ENCODE results near the gene TMEM107.

TMEM107 gene

DNA sequence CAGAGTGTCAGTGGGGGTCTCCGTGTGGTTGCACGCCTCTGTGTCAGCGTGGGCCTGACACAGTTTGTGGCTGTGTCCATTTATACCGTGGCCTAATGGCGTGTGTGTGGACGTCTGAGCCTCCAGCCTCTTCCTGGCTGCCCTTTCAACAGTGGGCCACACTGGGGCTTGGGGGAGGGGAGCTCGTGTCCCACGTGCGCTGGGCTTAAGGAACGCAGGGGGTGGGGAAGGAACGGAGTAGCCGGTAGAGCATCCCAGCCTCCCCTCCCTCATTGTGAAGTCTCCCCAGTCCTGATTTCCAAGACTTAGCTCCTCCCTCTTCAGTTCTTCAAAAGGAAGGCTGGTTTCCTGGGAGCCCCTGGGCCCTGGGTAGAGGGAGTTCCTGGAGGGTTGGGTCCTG, 42.8 kb downstream of the TMEM107 start:
- H3K79me2 ChIP-seq (ENCODE audit: low read length): no peaks in the 10 kb centered on the region
- H2AFZ ChIP-seq (ENCODE audit: low read depth, low read length): no peak overlapping the region
- H3K4me1 ChIP-seq (ENCODE audit: low read length): peaks cover 5% of the 10 kb centered on the region; the same call in 1 of the 2 replicates
- no peaks in the 10 kb centered on the region for H3K9me3 ChIP-seq (ENCODE audit: insufficient read depth, low read length)
- H3K36me3 ChIP-seq (replicated peaks; ENCODE audit: low read depth, low read length): no peaks in the 10 kb centered on the region
- no peak overlapping the region for H3K4me2 ChIP-seq (ENCODE audit: low read length)
- TF ChIP-seq EZH2phosphoT487 (IDR thresholded peaks at IDR 0.05; ENCODE audit: low read depth): no peak
- TF ChIP-seq, protein P1, sequence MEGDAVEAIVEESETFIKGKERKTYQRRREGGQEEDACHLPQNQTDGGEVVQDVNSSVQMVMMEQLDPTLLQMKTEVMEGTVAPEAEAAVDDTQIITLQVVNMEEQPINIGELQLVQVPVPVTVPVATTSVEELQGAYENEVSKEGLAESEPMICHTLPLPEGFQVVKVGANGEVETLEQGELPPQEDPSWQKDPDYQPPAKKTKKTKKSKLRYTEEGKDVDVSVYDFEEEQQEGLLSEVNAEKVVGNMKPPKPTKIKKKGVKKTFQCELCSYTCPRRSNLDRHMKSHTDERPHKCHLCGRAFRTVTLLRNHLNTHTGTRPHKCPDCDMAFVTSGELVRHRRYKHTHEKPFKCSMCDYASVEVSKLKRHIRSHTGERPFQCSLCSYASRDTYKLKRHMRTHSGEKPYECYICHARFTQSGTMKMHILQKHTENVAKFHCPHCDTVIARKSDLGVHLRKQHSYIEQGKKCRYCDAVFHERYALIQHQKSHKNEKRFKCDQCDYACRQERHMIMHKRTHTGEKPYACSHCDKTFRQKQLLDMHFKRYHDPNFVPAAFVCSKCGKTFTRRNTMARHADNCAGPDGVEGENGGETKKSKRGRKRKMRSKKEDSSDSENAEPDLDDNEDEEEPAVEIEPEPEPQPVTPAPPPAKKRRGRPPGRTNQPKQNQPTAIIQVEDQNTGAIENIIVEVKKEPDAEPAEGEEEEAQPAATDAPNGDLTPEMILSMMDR (IDR thresholded peaks at IDR 0.05; ENCODE audit: low read depth, low read length): no peak
- no peaks in the 10 kb centered on the region for H4K20me1 ChIP-seq (ENCODE audit: insufficient read depth, low read length)
- no peak overlapping the region for H3K4me3 ChIP-seq (ENCODE audit: low read length)
- H3K9ac ChIP-seq (ENCODE audit: low read length): no peak overlapping the region
- H3K27ac ChIP-seq (ENCODE audit: low read length): no peak overlapping the region
- H3K27me3 ChIP-seq (ENCODE audit: low read depth, low read length): 0 out of 2 replicates have a peak, but pooled peaks cover 4% of the 10 kb centered on the region

DNA sequence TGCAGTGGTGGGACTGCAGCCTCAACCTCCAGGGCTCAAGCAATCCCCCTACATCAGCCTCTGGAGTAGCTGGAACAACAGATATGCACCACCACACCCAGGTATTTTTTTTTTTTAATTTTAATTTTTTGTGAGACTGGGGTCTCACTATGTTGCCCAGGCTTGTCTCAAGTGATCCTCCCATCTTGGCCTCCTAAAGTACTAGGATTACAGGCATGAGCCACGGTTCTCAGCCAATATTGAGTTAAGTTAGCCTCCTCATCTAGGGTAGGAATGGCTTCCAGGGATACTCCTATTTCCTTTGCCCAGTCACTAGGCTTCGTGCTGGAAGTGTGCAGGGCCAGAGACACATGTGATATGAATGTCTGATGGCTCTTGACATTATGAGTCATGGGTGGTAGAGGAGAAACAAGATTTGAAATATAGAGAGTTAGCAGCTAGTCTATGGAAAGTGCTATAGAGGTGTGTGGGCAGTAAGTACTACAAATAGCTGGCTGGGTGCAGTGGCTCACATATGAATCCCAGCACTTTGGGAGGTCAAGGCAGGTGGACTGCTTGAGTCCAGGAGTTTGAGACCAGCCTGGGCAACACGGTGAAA, 44.2 kb downstream of the TMEM107 start:
- H3K36me3 ChIP-seq (replicated peaks; ENCODE audit: low read depth, low read length): no peaks in the 10 kb centered on the region
- no peak overlapping the region for H2AFZ ChIP-seq (ENCODE audit: low read depth, low read length)
- no peaks in the 10 kb centered on the region for H3K9me3 ChIP-seq (ENCODE audit: insufficient read depth, low read length)
- H4K20me1 ChIP-seq (ENCODE audit: insufficient read depth, low read length): no peaks in the 10 kb centered on the region
- H3K79me2 ChIP-seq (ENCODE audit: low read length): no peaks in the 10 kb centered on the region
- no peak overlapping the region for H3K4me3 ChIP-seq (ENCODE audit: low read length)
- H3K27me3 ChIP-seq (ENCODE audit: low read depth, low read length): 0 out of 2 replicates have a peak, but pooled peaks cover 4% of the 10 kb centered on the region
- H3K9ac ChIP-seq (ENCODE audit: low read length): no peak overlapping the region
- TF ChIP-seq EZH2phosphoT487 (IDR thresholded peaks at IDR 0.05; ENCODE audit: low read depth): no peak
- 0 out of 2 replicates have a peak, but pooled peaks cover 4% of the 10 kb centered on the region for H3K4me1 ChIP-seq (ENCODE audit: low read length)
- H3K4me2 ChIP-seq (ENCODE audit: low read length): no peak overlapping the region
- H3K27ac ChIP-seq (ENCODE audit: low read length): no peak overlapping the region

DNA sequence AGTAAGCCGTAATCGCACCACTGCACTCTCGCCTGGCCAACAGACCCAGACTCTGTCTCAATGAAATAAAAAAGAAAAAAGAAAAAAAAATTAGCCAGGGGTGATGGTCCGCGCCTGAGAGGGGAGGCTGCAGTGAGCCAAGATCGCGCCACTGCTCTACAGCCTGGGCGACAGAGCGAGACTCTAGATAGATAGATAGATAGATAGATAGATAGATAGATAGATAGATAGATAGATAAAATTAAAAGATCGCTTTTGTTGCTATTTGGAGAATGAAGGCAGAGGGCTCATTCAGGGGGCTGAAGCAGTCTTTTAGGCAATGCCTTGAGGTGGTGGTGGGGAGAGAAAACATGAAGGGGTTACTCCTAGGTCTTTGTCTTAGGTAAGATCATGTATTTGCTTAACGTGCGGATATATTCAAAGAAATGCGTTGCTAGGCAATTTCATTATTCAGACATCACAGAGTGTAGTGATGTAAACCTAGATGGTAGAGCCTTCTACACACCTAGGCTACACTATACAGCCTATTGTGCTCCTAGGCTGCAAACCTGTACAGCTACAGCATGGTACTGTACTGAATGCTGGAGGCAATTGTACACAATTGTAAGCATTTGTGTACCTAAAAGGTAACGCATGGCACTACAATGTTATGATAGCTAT, 47.9 kb downstream of the TMEM107 start:
- Histone ChIP-seq H4K20me1 (ENCODE audit: insufficient read depth, low read length) (no peaks in the 10 kb centered on the region), H3K36me3 (replicated peaks; ENCODE audit: low read depth, low read length) (no peaks in the 10 kb centered on the region), H2AFZ (ENCODE audit: low read depth, low read length) (no peak overlapping the region), H3K27me3 (ENCODE audit: low read depth, low read length) (0 out of 2 replicates have a peak, but pooled peaks cover 4% of the 10 kb centered on the region), H3K9me3 (ENCODE audit: insufficient read depth, low read length) (no peaks in the 10 kb centered on the region), H3K4me3 (ENCODE audit: low read length) (no peak overlapping the region), H3K27ac (ENCODE audit: low read length) (no peak overlapping the region), H3K9ac (ENCODE audit: low read length) (no peak overlapping the region), H3K4me1 (ENCODE audit: low read length) (peaks cover 12% of the 10 kb centered on the region; the same call in 1 of the 2 replicates), H3K4me2 (ENCODE audit: low read length) (no peak overlapping the region), H3K79me2 (ENCODE audit: low read length) (no peaks in the 10 kb centered on the region)
- TF ChIP-seq, protein P1 (IDR thresholded peaks at IDR 0.05; ENCODE audit: low read depth, low read length): no peak
- TF ChIP-seq EZH2phosphoT487 (IDR thresholded peaks at IDR 0.05; ENCODE audit: low read depth): no peak

DNA sequence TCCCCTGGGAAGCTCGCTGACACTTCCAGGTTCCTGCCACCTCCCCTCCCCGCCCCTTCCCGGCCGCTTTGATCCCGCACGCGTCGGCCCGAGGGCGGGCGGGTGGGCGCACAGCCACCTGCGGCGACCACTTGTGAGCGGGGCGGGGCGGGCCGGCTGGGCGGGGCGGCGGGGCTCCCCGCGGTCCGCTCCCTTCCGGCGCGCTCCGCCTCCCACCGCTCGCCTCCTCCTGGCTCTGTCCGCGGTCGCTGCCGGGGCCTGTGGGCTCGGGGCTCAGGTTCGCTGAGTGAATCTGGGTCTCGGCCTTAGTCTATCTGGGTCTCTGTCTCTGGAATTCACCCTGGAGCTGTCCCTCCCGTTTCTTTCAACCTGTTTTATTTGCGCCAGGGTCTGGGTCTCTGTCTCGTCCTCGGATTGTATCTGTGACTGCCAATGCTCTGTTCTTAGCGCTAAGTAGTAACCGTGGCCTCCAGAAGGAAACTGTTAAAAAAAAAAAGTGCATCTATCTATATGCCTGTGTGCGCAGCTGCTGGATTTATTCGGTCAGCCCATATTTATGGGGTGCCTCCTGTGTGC, 49.6 kb downstream of the TMEM107 start:
- H3K27ac ChIP-seq (ENCODE audit: low read length): peak overlapping the region; percentile 47; the same call in 1 of the 2 replicates
- H3K4me3 ChIP-seq (ENCODE audit: low read length): peak overlapping the region; percentile 100
- TF ChIP-seq EZH2phosphoT487 (IDR thresholded peaks at IDR 0.05; ENCODE audit: low read depth): no peak
- TF ChIP-seq, protein P1 (IDR thresholded peaks at IDR 0.05; ENCODE audit: low read depth, low read length): no peak
- H3K36me3 ChIP-seq (replicated peaks; ENCODE audit: low read depth, low read length): no peaks in the 10 kb centered on the region
- no peaks in the 10 kb centered on the region for H3K79me2 ChIP-seq (ENCODE audit: low read length)
- H3K4me2 ChIP-seq (ENCODE audit: low read length): peak overlapping the region; percentile 99
- H4K20me1 ChIP-seq (ENCODE audit: insufficient read depth, low read length): no peaks in the 10 kb centered on the region
- H3K27me3 ChIP-seq (ENCODE audit: low read depth, low read length): 0 out of 2 replicates have a peak, but pooled peaks cover 2% of the 10 kb centered on the region
- no peaks in the 10 kb centered on the region for H3K9me3 ChIP-seq (ENCODE audit: insufficient read depth, low read length)
- peaks cover 12% of the 10 kb centered on the region; the same call in 1 of the 2 replicates for H3K4me1 ChIP-seq (ENCODE audit: low read length)
- peak overlapping the region; percentile 80 for H3K9ac ChIP-seq (ENCODE audit: low read length)
- peak overlapping the region; percentile 94 for H2AFZ ChIP-seq (ENCODE audit: low read depth, low read length)
